NT2/D1 (cell line): Measurements from ENCODE around the gene NME8.

Experiments used
- SUZ12 ChIP-seq: IDR thresholded peaks from 2 replicates; pipeline ENCODE4 v1.6.1; 2011; ENCODE audit not compliant: insufficient read length, insufficient read depth; ENCODE audit errors: extremely low read depth
- YY1 ChIP-seq: IDR thresholded peaks from 2 replicates; pipeline ENCODE4 v1.6.1; 2011; ENCODE audit not compliant: insufficient read length, insufficient read depth
- ZNF274 ChIP-seq: IDR thresholded peaks from 2 replicates; pipeline ENCODE4 v1.6.1; 2011; ENCODE audit warnings: mild to moderate bottlenecking, low read depth, low read length

- TF ChIP-seq ZNF274, result no peak
- TF ChIP-seq YY1, result no peak
- no peak for TF ChIP-seq SUZ12
Observed at GRCh38 chr7:37933018-37933566, 84.7 kb downstream of the NME8 start.
